GM23338 (cell line): Measurements from ENCODE around the gene KRT71. TPM values are rescaled to one million over a fixed set of nuclear protein-coding genes. Genes with fewer than 3 reads are reported as not detected.

Source experiments
- ATAC-seq: fragments of 200-7000 bp; cut with Tn5 transposase; 3 replicates; pipeline ENCODE4 v1.9.1; 2020
- DNase-seq: peaks from one replicate; pipeline ENCODE4 v3.0.0-alpha.2; 2015; ENCODE audit warnings: low spot score
- H2AFZ ChIP-seq: fragments of 200-600 bp; sonication (generic); 2 replicates; pipeline ENCODE4 v1.8.0; 2016; ENCODE audit warnings: antibody characterized with exemption, mild to moderate bottlenecking, moderate library complexity
- H3F3A ChIP-seq: fragments of 200-600 bp; sonication (generic); replicated peaks from 2 replicates; pipeline ENCODE4 v1.8.0; 2017; ENCODE audit warnings: antibody characterized with exemption, mixed run types, low read depth
- H3K27ac ChIP-seq: fragments of 200-600 bp; sonication (generic); 2 replicates; pipeline ENCODE4 v1.6.1; 2016; ENCODE audit warnings: low read depth
- H3K27me3 ChIP-seq: fragments of 200-600 bp; sonication (generic); 2 replicates; pipeline ENCODE4 v1.8.0; 2016; ENCODE audit warnings: mild to moderate bottlenecking, mixed run types, moderate library complexity; ENCODE audit not compliant: insufficient read depth
- H3K36me3 ChIP-seq: fragments of 200-600 bp; sonication (generic); 2 replicates; pipeline ENCODE4 v1.8.0; 2016; ENCODE audit warnings: mild to moderate bottlenecking; ENCODE audit not compliant: insufficient read depth
- H3K4me1 ChIP-seq: fragments of 200-600 bp; sonication (generic); 2 replicates; pipeline ENCODE4 v1.8.0; 2016; ENCODE audit warnings: mild to moderate bottlenecking, moderate library complexity; ENCODE audit not compliant: insufficient read depth
- H3K4me2 ChIP-seq: fragments of 200-600 bp; sonication (generic); 2 replicates; pipeline ENCODE4 v1.7.1; 2017; ENCODE audit warnings: mixed run types
- H3K4me3 ChIP-seq: fragments of 200-600 bp; sonication (generic); 2 replicates; pipeline ENCODE4 v1.6.1; 2016; ENCODE audit warnings: mixed run types
- H3K79me2 ChIP-seq: fragments of 200-600 bp; sonication (generic); replicated peaks from 2 replicates; pipeline ENCODE4 v1.8.0; 2017; ENCODE audit warnings: mild to moderate bottlenecking; ENCODE audit not compliant: insufficient read depth
- H3K9me2 ChIP-seq: fragments of 200-600 bp; sonication (generic); 2 replicates; pipeline ENCODE4 v1.8.0; 2017; ENCODE audit not compliant: insufficient read depth
- H4K20me1 ChIP-seq: fragments of 200-600 bp; sonication (generic); replicated peaks from 2 replicates; pipeline ENCODE4 v1.8.0; 2017; ENCODE audit warnings: mild to moderate bottlenecking; ENCODE audit not compliant: insufficient read depth
- H3K27ac Mint-ChIP-seq: 2 replicates; pipeline ENCODE4 v1.8.0; 2020; ENCODE audit warnings: inconsistent platforms, mild to moderate bottlenecking, moderate library complexity, mixed read lengths
- H3K27me3 Mint-ChIP-seq: 3 replicates; pipeline ENCODE4 v1.8.0; 2022; ENCODE audit warnings: low read depth, mild to moderate bottlenecking, moderate library complexity, mixed read lengths, inconsistent platforms; ENCODE audit not compliant: insufficient read depth, poor library complexity
- H3K36me3 Mint-ChIP-seq: 3 replicates; pipeline ENCODE4 v1.8.0; 2021; ENCODE audit warnings: low read depth, mild to moderate bottlenecking, inconsistent platforms, moderate library complexity, mixed read lengths
- H3K4me1 Mint-ChIP-seq: 3 replicates; pipeline ENCODE4 v1.8.0; 2020; ENCODE audit warnings: mild to moderate bottlenecking, inconsistent platforms, mixed read lengths
- H3K4me3 Mint-ChIP-seq: 3 replicates; pipeline ENCODE4 v1.8.0; 2021; ENCODE audit warnings: moderate library complexity, mild to moderate bottlenecking, inconsistent platforms, mixed read lengths
- H3K9me3 Mint-ChIP-seq: 3 replicates; pipeline ENCODE4 v1.8.0; 2020; ENCODE audit warnings: moderate library complexity, mild to moderate bottlenecking, inconsistent platforms, mixed read lengths
- CREB1 ChIP-seq: fragments of 250-450 bp; sonication (Bioruptor Pico); IDR thresholded peaks from 2 replicates; pipeline ENCODE4 v1.5.0; 2020; ENCODE audit warnings: low read depth, mild to moderate bottlenecking, moderate library complexity
- EZH2 ChIP-seq: fragments of 200-600 bp; sonication (generic); IDR thresholded peaks from one replicate; pipeline ENCODE4 v1.8.0; 2017; ENCODE audit warnings: antibody characterized with exemption, mild to moderate bottlenecking, low read depth; ENCODE audit not compliant: unreplicated experiment
- EZH2phosphoT487 ChIP-seq: fragments of 200-600 bp; sonication (generic); IDR thresholded peaks from one replicate; pipeline ENCODE4 v1.8.1; 2018; ENCODE audit warnings: antibody characterized with exemption; ENCODE audit not compliant: unreplicated experiment
- JUNB ChIP-seq: IDR thresholded peaks from one replicate; pipeline ENCODE4 v1.6.1; 2016; ENCODE audit warnings: antibody characterized with exemption; ENCODE audit not compliant: unreplicated experiment
- NANOG ChIP-seq: IDR thresholded peaks from 2 replicates; pipeline ENCODE4 v1.6.1; 2016; ENCODE audit warnings: antibody characterized with exemption, borderline replicate concordance
- STAT1 ChIP-seq: IDR thresholded peaks from one replicate; pipeline ENCODE4 v1.6.1; 2016; ENCODE audit warnings: antibody characterized with exemption; ENCODE audit not compliant: unreplicated experiment
- ZNF114 ChIP-seq: fragments of 250-450 bp; sonication (Bioruptor Pico); IDR thresholded peaks from 2 replicates; pipeline ENCODE4 v1.5.0; 2020; ENCODE audit warnings: mild to moderate bottlenecking, moderate library complexity
- polyA plus RNA-seq: library from polyadenylated mRNA; unstranded; fragments of >200 nt; fragmentation: Nextera tagmentation; extraction: Ambion mirVana; gene quantifications from 2 replicates; pipeline ENCODE4 v1.2.1, GENCODE V29; 2016
- total RNA-seq: library from RNA; depleted of rRNA; stranded (reverse); fragments of >200 nt; shearing (Covaris generic); gene quantifications from 2 replicates; pipeline ENCODE4 v1.2.3, GENCODE V29; 2014
- TF ChIP-seq, protein P1 (sequence below): IDR thresholded peaks from one replicate; pipeline ENCODE4 v1.6.1; 2018; ENCODE audit warnings: antibody characterized with exemption; ENCODE audit not compliant: unreplicated experiment
- TF ChIP-seq, protein P2 (sequence below), 2 experiments: fragments of 200-600 bp in 1 of 2; sonication (generic) in 1 of 2; conservative IDR thresholded peaks; 2 replicates each; pipeline versions ENCODE4 v1.5.1 to v1.6.1; 2016 to 2017; ENCODE audit warnings: antibody characterized with exemption in 2 of 2, low read depth in 2 of 2, mild to moderate bottlenecking in 2 of 2, moderate library complexity in 1 of 2

KRT71 gene
- total and polyA plus RNA-seq, 2 experiments from 2014 or later = not detected

DNA sequence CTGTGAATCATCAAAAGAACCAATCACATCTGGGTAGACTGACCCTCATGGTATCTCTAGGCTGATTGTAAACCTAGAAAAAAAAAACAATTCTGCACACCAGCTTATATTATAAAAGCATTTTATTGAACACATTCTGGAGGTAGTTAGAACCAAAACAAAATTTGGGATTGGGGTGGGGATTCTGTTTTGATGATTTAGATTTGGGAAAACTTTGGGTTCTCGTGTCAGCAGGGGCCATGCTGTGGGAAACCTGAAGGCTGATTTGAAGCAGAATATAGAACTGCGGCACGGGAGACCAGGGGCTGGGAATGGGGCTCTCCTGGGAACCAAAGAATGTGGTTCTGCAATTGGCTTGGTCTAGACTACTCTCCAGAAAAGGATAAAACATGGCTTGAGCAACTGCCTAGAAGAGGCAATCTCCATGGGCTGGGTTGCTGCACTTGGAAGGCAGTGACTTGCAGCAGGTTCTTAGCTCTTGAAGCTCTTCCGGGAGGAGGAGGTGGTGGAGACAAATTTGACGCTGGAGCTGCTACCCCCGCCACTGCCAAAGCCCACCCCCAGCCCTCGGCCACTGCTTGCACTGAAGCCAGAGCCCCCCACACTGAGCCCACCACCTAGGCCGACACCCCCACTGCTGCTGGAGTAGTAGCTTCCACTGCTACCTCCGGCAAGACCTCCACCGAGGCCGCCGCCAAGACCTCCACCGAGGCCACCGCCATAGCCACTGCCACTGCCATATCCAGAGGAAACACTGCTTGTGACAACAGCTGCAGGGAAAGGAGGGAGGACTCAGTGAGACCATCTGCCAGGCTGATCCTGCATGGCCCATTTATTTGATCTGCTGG lies 38.2 kb downstream of the KRT71 start:
- H3K79me2 ChIP-seq = no peaks in the 10 kb centered on the region
- ATAC-seq (no peak), DNase-seq (no peak)
- no peak overlapping the region for H2AFZ ChIP-seq
- H3K27ac ChIP-seq = no peak overlapping the region
- 0 out of 2 replicates have a peak, but pooled peaks cover 3% of the 10 kb centered on the region for H3K9me2 ChIP-seq
- H3F3A ChIP-seq = no peaks in the 10 kb centered on the region
- H3K27me3 ChIP-seq = no peaks in the 10 kb centered on the region
- Mint-ChIP-seq H3K9me3 (peaks cover 13% of the 10 kb centered on the region), H3K4me1 (no peaks in the 10 kb centered on the region), H3K27me3 (peaks cover 4% of the 10 kb centered on the region), H3K27ac (no peak overlapping the region), H3K4me3 (no peak overlapping the region), H3K36me3 (0 out of 3 replicates have a peak, but pooled peaks cover 7% of the 10 kb centered on the region)
- no peaks in the 10 kb centered on the region for H3K36me3 ChIP-seq
- TF ChIP-seq EZH2 (no peak), ZNF114 (CRISPR knock-in tag) (no peak), NANOG (no peak), EZH2phosphoT487 (no peak)
- TF ChIP-seq, protein P1, sequence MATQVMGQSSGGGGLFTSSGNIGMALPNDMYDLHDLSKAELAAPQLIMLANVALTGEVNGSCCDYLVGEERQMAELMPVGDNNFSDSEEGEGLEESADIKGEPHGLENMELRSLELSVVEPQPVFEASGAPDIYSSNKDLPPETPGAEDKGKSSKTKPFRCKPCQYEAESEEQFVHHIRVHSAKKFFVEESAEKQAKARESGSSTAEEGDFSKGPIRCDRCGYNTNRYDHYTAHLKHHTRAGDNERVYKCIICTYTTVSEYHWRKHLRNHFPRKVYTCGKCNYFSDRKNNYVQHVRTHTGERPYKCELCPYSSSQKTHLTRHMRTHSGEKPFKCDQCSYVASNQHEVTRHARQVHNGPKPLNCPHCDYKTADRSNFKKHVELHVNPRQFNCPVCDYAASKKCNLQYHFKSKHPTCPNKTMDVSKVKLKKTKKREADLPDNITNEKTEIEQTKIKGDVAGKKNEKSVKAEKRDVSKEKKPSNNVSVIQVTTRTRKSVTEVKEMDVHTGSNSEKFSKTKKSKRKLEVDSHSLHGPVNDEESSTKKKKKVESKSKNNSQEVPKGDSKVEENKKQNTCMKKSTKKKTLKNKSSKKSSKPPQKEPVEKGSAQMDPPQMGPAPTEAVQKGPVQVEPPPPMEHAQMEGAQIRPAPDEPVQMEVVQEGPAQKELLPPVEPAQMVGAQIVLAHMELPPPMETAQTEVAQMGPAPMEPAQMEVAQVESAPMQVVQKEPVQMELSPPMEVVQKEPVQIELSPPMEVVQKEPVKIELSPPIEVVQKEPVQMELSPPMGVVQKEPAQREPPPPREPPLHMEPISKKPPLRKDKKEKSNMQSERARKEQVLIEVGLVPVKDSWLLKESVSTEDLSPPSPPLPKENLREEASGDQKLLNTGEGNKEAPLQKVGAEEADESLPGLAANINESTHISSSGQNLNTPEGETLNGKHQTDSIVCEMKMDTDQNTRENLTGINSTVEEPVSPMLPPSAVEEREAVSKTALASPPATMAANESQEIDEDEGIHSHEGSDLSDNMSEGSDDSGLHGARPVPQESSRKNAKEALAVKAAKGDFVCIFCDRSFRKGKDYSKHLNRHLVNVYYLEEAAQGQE = no peak
- TF ChIP-seq, protein P2, sequence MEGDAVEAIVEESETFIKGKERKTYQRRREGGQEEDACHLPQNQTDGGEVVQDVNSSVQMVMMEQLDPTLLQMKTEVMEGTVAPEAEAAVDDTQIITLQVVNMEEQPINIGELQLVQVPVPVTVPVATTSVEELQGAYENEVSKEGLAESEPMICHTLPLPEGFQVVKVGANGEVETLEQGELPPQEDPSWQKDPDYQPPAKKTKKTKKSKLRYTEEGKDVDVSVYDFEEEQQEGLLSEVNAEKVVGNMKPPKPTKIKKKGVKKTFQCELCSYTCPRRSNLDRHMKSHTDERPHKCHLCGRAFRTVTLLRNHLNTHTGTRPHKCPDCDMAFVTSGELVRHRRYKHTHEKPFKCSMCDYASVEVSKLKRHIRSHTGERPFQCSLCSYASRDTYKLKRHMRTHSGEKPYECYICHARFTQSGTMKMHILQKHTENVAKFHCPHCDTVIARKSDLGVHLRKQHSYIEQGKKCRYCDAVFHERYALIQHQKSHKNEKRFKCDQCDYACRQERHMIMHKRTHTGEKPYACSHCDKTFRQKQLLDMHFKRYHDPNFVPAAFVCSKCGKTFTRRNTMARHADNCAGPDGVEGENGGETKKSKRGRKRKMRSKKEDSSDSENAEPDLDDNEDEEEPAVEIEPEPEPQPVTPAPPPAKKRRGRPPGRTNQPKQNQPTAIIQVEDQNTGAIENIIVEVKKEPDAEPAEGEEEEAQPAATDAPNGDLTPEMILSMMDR (conservative IDR thresholded peaks at IDR 0.05; ENCODE audit: low read depth in 2 of 2) = no peak
- no peaks in the 10 kb centered on the region for H3K4me1 ChIP-seq
- H4K20me1 ChIP-seq = no peaks in the 10 kb centered on the region
- no peak overlapping the region for H3K4me3 ChIP-seq
- H3K4me2 ChIP-seq = no peak overlapping the region

DNA sequence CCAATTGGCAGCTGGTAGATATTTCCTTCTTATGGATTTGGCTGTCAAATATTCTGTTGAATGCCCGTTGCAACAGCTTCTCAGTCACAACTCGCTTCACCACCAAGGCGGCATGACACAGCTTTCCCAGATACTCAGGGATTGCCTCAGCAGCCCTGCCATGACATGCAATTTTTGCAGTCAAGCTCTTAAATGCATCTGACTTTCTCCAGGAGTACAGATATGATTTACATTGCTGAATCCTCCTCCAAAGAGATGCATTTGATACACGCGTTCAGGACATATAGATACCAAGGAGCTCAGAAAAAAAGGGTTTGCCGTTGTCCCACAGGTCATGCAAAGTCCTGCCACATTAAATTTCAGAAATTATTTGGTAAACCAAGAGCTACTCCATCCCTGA lies 39.2 kb downstream of the KRT71 start:
- TF ChIP-seq STAT1 (no peak), JUNB (no peak), CREB1 (no peak), EZH2 (no peak)
- no peaks in the 10 kb centered on the region for H3K79me2 ChIP-seq
- no peak overlapping the region for H2AFZ ChIP-seq
- H3K27ac ChIP-seq = no peak overlapping the region
- ATAC-seq (no peak), DNase-seq (no peak)
- no peaks in the 10 kb centered on the region for H3K4me1 ChIP-seq
- Mint-ChIP-seq H3K4me1 (no peaks in the 10 kb centered on the region), H3K27ac (no peak overlapping the region), H3K9me3 (peaks cover 13% of the 10 kb centered on the region), H3K27me3 (peaks cover 3% of the 10 kb centered on the region), H3K36me3 (0 out of 3 replicates have a peak, but pooled peaks cover 7% of the 10 kb centered on the region), H3K4me3 (no peak overlapping the region)
- no peaks in the 10 kb centered on the region for H3K36me3 ChIP-seq
- 0 out of 2 replicates have a peak, but pooled peaks cover 3% of the 10 kb centered on the region for H3K9me2 ChIP-seq
- no peaks in the 10 kb centered on the region for H4K20me1 ChIP-seq
- H3F3A ChIP-seq = no peaks in the 10 kb centered on the region
- H3K4me2 ChIP-seq = no peak overlapping the region
- no peaks in the 10 kb centered on the region for H3K27me3 ChIP-seq
- no peak overlapping the region for H3K4me3 ChIP-seq
